Tibial nerve (tissue), 3 donors: Measurements from ENCODE around the gene CYP2J2.

Experiments used
- CTCF ChIP-seq, 5 experiments: fragments of 200-600 bp in 3 of 5; fragments of 450-650 bp in 2 of 5; sonication (generic) in 3 of 5; IDR thresholded peaks; one replicate each; pipeline ENCODE4 v1.5.1; 2016 to 2019; ENCODE audit warnings: antibody characterized with exemption in 5 of 5, mild to moderate bottlenecking in 3 of 5, moderate library complexity in 2 of 5
- POLR2A ChIP-seq, 2 donors: fragments of 450-650 bp; IDR thresholded peaks; one replicate each; pipeline ENCODE4 v1.6.1; 2017; ENCODE audit warnings: antibody characterized with exemption in 2 of 2, mild to moderate bottlenecking in 2 of 2, moderate library complexity in 2 of 2

- no peak for TF ChIP-seq POLR2A (IDR thresholded peaks at IDR 0.05)
- no peak for TF ChIP-seq CTCF (IDR thresholded peaks at IDR 0.05)
Observed at GRCh38 chr1:59924653-59925052, 1.9 kb downstream of the CYP2J2 start.
